ENCODE results near the gene FAM149B1. TPM values are rescaled to one million over a fixed set of nuclear protein-coding genes. Genes with fewer than 3 reads are reported as not detected.

FAM149B1 gene
- total RNA-seq, 1 experiment from 2014 or later = 10.9 TPM

GRCh38 chr10:73261362-73261995 lies 93.6 kb downstream of the FAM149B1 start:
- ChIA-PET POLR2A (ENCODE audit: low non-redundant PET) (no interaction called here), CTCF (no interaction called here)
- Histone ChIP-seq H3K36me3 (ENCODE audit: insufficient read depth, low read length, poor library complexity, severe bottlenecking) (no peaks in the 10 kb centered on the region), H3K27ac (ENCODE audit: low read depth, low read length, poor library complexity, severe bottlenecking) (no peak overlapping the region), H3K4me1 (ENCODE audit: insufficient read depth, low read length, poor library complexity, severe bottlenecking) (peaks cover 5% of the 10 kb centered on the region), H3K9me3 (ENCODE audit: low read depth, low read length, poor library complexity, severe bottlenecking) (no peaks in the 10 kb centered on the region), H3K27me3 (replicated peaks; ENCODE audit: insufficient read depth, low read depth, low read length, poor library complexity) (no peaks in the 10 kb centered on the region), H3K4me3 (ENCODE audit: low read depth, low read length, poor library complexity, severe bottlenecking) (no peak overlapping the region)
- no peak for DNase-seq (ENCODE audit: low spot score)
- intact Hi-C loops (cut with micrococcal nuclease; ENCODE audit: unreplicated experiment) = no loop called here
- no TSS peak for BruUV-seq (replicated peaks)
- TF ChIP-seq EZH2 (IDR thresholded peaks at IDR 0.05; ENCODE audit: borderline replicate concordance, low read depth, low read length, poor library complexity, severe bottlenecking) = no peak
- TF ChIP-seq, protein P1, sequence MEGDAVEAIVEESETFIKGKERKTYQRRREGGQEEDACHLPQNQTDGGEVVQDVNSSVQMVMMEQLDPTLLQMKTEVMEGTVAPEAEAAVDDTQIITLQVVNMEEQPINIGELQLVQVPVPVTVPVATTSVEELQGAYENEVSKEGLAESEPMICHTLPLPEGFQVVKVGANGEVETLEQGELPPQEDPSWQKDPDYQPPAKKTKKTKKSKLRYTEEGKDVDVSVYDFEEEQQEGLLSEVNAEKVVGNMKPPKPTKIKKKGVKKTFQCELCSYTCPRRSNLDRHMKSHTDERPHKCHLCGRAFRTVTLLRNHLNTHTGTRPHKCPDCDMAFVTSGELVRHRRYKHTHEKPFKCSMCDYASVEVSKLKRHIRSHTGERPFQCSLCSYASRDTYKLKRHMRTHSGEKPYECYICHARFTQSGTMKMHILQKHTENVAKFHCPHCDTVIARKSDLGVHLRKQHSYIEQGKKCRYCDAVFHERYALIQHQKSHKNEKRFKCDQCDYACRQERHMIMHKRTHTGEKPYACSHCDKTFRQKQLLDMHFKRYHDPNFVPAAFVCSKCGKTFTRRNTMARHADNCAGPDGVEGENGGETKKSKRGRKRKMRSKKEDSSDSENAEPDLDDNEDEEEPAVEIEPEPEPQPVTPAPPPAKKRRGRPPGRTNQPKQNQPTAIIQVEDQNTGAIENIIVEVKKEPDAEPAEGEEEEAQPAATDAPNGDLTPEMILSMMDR (conservative IDR thresholded peaks at IDR 0.05; ENCODE audit: low read depth, low read length) = no peak

- Histone ChIP-seq H3K36me3 (ENCODE audit: insufficient read depth, low read length, poor library complexity, severe bottlenecking) (no peaks in the 10 kb centered on the region), H3K4me3 (ENCODE audit: low read depth, low read length, poor library complexity, severe bottlenecking) (no peak overlapping the region), H3K9me3 (ENCODE audit: low read depth, low read length, poor library complexity, severe bottlenecking) (no peaks in the 10 kb centered on the region), H3K4me1 (ENCODE audit: insufficient read depth, low read length, poor library complexity, severe bottlenecking) (peaks cover 5% of the 10 kb centered on the region), H3K27me3 (replicated peaks; ENCODE audit: insufficient read depth, low read depth, low read length, poor library complexity) (no peaks in the 10 kb centered on the region), H3K27ac (ENCODE audit: low read depth, low read length, poor library complexity, severe bottlenecking) (no peak overlapping the region)
- intact Hi-C loops (cut with micrococcal nuclease; ENCODE audit: unreplicated experiment) = no loop called here
- CTCF ChIA-PET = no interaction called here
- TF ChIP-seq, protein P1 (conservative IDR thresholded peaks at IDR 0.05; ENCODE audit: low read depth, low read length) = no peak
- TF ChIP-seq EZH2 (IDR thresholded peaks at IDR 0.05; ENCODE audit: borderline replicate concordance, low read depth, low read length, poor library complexity, severe bottlenecking) = no peak
- BruUV-seq (replicated peaks) = no TSS peak
- peak; percentile 52 for DNase-seq (ENCODE audit: low spot score)
- POLR2A ChIA-PET (ENCODE audit: low non-redundant PET) = no interaction called here
Observed at GRCh38 chr10:73262105-73262730, 94.3 kb downstream of the FAM149B1 start.

DNA sequence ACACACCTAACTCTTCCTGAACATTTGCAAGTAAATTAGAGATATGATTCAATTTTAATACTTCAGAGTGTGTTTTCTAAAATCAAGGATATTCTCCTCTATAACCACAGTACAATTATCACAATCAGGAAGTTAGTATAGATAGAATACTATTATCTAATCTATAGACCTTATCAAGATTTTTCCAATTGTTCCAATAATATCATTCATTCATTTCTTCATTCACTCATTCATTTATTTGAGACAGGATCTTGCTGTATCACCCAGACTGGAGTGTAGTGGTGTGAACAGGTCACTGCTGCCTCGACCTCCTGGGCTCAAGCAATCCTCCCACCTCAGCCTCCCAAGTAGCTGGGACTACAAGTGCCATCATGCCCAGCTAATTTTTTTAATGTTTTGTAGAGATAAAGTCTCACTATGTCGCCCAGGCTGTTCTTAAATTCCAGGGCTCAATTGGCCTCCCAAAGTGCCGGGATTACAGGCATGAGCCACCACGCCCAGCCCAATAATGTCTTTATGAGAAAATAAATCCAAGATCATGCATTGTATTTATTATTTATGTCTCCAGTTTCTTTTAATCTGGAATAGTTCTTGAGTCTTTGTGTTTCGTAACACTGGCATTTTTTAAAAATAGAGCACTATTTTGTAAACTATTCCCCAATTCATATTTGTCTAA lies 95.1 kb downstream of the FAM149B1 start:
- ChIA-PET POLR2A (ENCODE audit: low non-redundant PET) (no interaction called here), CTCF (interaction anchor here (0.6 kb wide), 1 partner anchor 17 kb away, joined by 3 read pairs; no protein-coding TSS in a partner anchor)
- H3K4me3 ChIP-seq (ENCODE audit: low read depth, low read length, poor library complexity, severe bottlenecking) = no peak overlapping the region
- no peak overlapping the region for H3K27ac ChIP-seq (ENCODE audit: low read depth, low read length, poor library complexity, severe bottlenecking)
- no peaks in the 10 kb centered on the region for H3K9me3 ChIP-seq (ENCODE audit: low read depth, low read length, poor library complexity, severe bottlenecking)
- no peaks in the 10 kb centered on the region for H3K27me3 ChIP-seq (replicated peaks; ENCODE audit: insufficient read depth, low read depth, low read length, poor library complexity)
- no peaks in the 10 kb centered on the region for H3K36me3 ChIP-seq (ENCODE audit: insufficient read depth, low read length, poor library complexity, severe bottlenecking)
- peaks cover 5% of the 10 kb centered on the region for H3K4me1 ChIP-seq (ENCODE audit: insufficient read depth, low read length, poor library complexity, severe bottlenecking)
- TF ChIP-seq, protein P1 (conservative IDR thresholded peaks at IDR 0.05; ENCODE audit: low read depth, low read length) = no peak
- TF ChIP-seq EZH2 (IDR thresholded peaks at IDR 0.05; ENCODE audit: borderline replicate concordance, low read depth, low read length, poor library complexity, severe bottlenecking) = no peak
- BruUV-seq (replicated peaks) = no TSS peak
- intact Hi-C loops (cut with micrococcal nuclease; ENCODE audit: unreplicated experiment) = no loop called here
- DNase-seq (ENCODE audit: low spot score) = no peak
